Neural cell (in vitro differentiated cells): ENCODE measurements around the gene CD2AP. TPM values are rescaled to one million over a fixed set of nuclear protein-coding genes. Genes with fewer than 3 reads are reported as not detected.

Experiments used
- H2AFZ ChIP-seq: fragments of 200-600, 300-800 bp; sonication (generic), shearing (Covaris generic); 2 replicates; pipeline ENCODE4 v1.6.0; 2014; ENCODE audit warnings: low read depth, mild to moderate bottlenecking, antibody characterized with exemption, low read length, moderate library complexity
- H3F3A ChIP-seq: fragments of 200-600 bp; shearing (Covaris generic); 2 replicates; pipeline ENCODE4 v1.6.1; 2016; ENCODE audit warnings: mild to moderate bottlenecking, moderate library complexity, mixed read lengths, antibody characterized with exemption, low read length; ENCODE audit not compliant: insufficient read depth, poor library complexity, severe bottlenecking
- H3K27ac ChIP-seq: fragments of 200-600, 300-800 bp; sonication (generic), shearing (Covaris generic); 2 replicates; pipeline ENCODE4 v1.5.1; 2014; ENCODE audit warnings: mild to moderate bottlenecking, low read length, moderate library complexity
- H3K27me3 ChIP-seq: fragments of 300-800, 200-600 bp; sonication (generic), shearing (Covaris generic); 2 replicates; pipeline ENCODE4 v1.6.0; 2014; ENCODE audit warnings: mild to moderate bottlenecking, low read depth, low read length, moderate library complexity; ENCODE audit not compliant: insufficient read depth
- H3K36me3 ChIP-seq: fragments of 300-800, 200-600 bp; sonication (generic), shearing (Covaris generic); 2 replicates; pipeline ENCODE4 v1.5.1; 2014; ENCODE audit warnings: mild to moderate bottlenecking, antibody characterized with exemption, low read length, moderate library complexity; ENCODE audit not compliant: insufficient read depth
- H3K4me2 ChIP-seq: fragments of 300-800, 200-600 bp; sonication (generic), shearing (Covaris generic); 2 replicates; pipeline ENCODE4 v1.6.0; 2014; ENCODE audit warnings: mild to moderate bottlenecking, low read length
- H3K4me3 ChIP-seq: fragments of 300-800, 200-600 bp; sonication (generic), shearing (Covaris generic); 2 replicates; pipeline ENCODE4 v1.5.1; 2014; ENCODE audit warnings: mild to moderate bottlenecking, low read length, moderate library complexity
- H3K79me2 ChIP-seq: fragments of 200-600 bp; shearing (Covaris generic); replicated peaks from 2 replicates; pipeline ENCODE4 v1.6.0; 2014; ENCODE audit warnings: mild to moderate bottlenecking, low read length, moderate library complexity; ENCODE audit not compliant: insufficient read depth
- H3K9ac ChIP-seq: fragments of 300-800, 200-600 bp; sonication (generic), shearing (Covaris generic); 2 replicates; pipeline ENCODE4 v1.6.1; 2016; ENCODE audit warnings: mild to moderate bottlenecking, low read length, mixed read lengths
- H3K9me2 ChIP-seq: fragments of 200-600 bp; shearing (Covaris generic); 2 replicates; pipeline ENCODE4 v1.6.1; 2016; ENCODE audit warnings: mild to moderate bottlenecking, low read length, mixed read lengths; ENCODE audit not compliant: insufficient read depth
- H3K9me3 ChIP-seq: fragments of 200-600, 300-800 bp; sonication (generic), shearing (Covaris generic); 2 replicates; pipeline ENCODE4 v1.6.1; 2016; ENCODE audit warnings: mild to moderate bottlenecking, mixed run types, low read length, moderate library complexity, mixed read lengths
- H4K20me1 ChIP-seq: fragments of 200-600 bp; shearing (Covaris generic); 2 replicates; pipeline ENCODE4 v1.6.1; 2016; ENCODE audit warnings: mild to moderate bottlenecking, mixed run types; ENCODE audit not compliant: insufficient read depth
- CTCF ChIP-seq: fragments of 450-650 bp; IDR thresholded peaks from 2 replicates; pipeline ENCODE4 v1.5.1; 2014; ENCODE audit warnings: antibody characterized with exemption, mild to moderate bottlenecking, moderate library complexity; ENCODE audit not compliant: poor library complexity, severe bottlenecking
- EP300 ChIP-seq: fragments of 450-650 bp; conservative IDR thresholded peaks from 2 replicates; pipeline ENCODE4 v1.6.1; 2014; ENCODE audit warnings: antibody characterized with exemption, mild to moderate bottlenecking, moderate library complexity; ENCODE audit not compliant: poor library complexity, severe bottlenecking
- EZH2 ChIP-seq: fragments of 200-600, 300-800 bp; shearing (Covaris generic), sonication (generic); IDR thresholded peaks from 2 replicates; pipeline ENCODE4 v1.6.1; 2014; ENCODE audit warnings: antibody characterized with exemption, low read length, borderline replicate concordance, mild to moderate bottlenecking; ENCODE audit not compliant: insufficient read depth, poor library complexity, severe bottlenecking
- MXI1 ChIP-seq: fragments of 450-650 bp; conservative IDR thresholded peaks from 2 replicates; pipeline ENCODE4 v1.6.1; 2014; ENCODE audit warnings: antibody characterized with exemption, mild to moderate bottlenecking; ENCODE audit not compliant: poor library complexity, severe bottlenecking
- POLR2AphosphoS5 ChIP-seq: IDR thresholded peaks from 2 replicates; pipeline ENCODE4 v1.6.1; 2012
- RAD21 ChIP-seq: fragments of 450-650 bp; conservative IDR thresholded peaks from 2 replicates; pipeline ENCODE4 v1.6.1; 2014; ENCODE audit warnings: antibody characterized with exemption, mild to moderate bottlenecking, moderate library complexity
- REST ChIP-seq: IDR thresholded peaks from 2 replicates; pipeline ENCODE4 v1.6.1; 2012; ENCODE audit warnings: borderline replicate concordance
- SMC3 ChIP-seq: fragments of 450-650 bp; conservative IDR thresholded peaks from 2 replicates; pipeline ENCODE4 v1.6.1; 2014; ENCODE audit warnings: antibody characterized with exemption, mild to moderate bottlenecking, moderate library complexity; ENCODE audit not compliant: poor library complexity
- TAF1 ChIP-seq: IDR thresholded peaks from 2 replicates; pipeline ENCODE4 v1.6.1; 2012; ENCODE audit warnings: low read depth
- polyA plus RNA-seq: library from polyadenylated mRNA; depleted of rRNA; stranded (reverse); fragments of >200 nt; gene quantifications from 2 replicates; pipeline ENCODE4 v1.2.3, GENCODE V29; 2014

Gene CD2AP
- polyA plus RNA-seq, 1 donor from 2014 or later: 16.8 TPM

- no peak overlapping the region for H3K4me3 ChIP-seq
- H4K20me1 ChIP-seq: no peaks in the 10 kb centered on the region
- no peak overlapping the region for H3K4me2 ChIP-seq
- no peaks in the 10 kb centered on the region for H3K27me3 ChIP-seq
- no peaks in the 10 kb centered on the region for H3F3A ChIP-seq
- no peak overlapping the region for H3K27ac ChIP-seq
- H3K9me3 ChIP-seq: no peaks in the 10 kb centered on the region
- TF ChIP-seq REST: no peak
- no peak for TF ChIP-seq EP300
- TF ChIP-seq TAF1: no peak
- TF ChIP-seq RAD21: no peak
- TF ChIP-seq MXI1: no peak
- no peak for TF ChIP-seq POLR2AphosphoS5
- TF ChIP-seq CTCF: no peak
- TF ChIP-seq SMC3: no peak
- no peak for TF ChIP-seq EZH2
- no peaks in the 10 kb centered on the region for H3K79me2 ChIP-seq
- H3K9me2 ChIP-seq: no peaks in the 10 kb centered on the region
- H2AFZ ChIP-seq: no peak overlapping the region
- H3K36me3 ChIP-seq: no peaks in the 10 kb centered on the region
- no peak overlapping the region for H3K9ac ChIP-seq
Measured at GRCh38 chr6:47670851-47671250, 193.3 kb downstream of the CD2AP start.

GRCh38 chr6:47671777-47672176 lies 194.2 kb downstream of the CD2AP start:
- H3K27ac ChIP-seq: no peak overlapping the region
- no peaks in the 10 kb centered on the region for H3K9me3 ChIP-seq
- H3K36me3 ChIP-seq: no peaks in the 10 kb centered on the region
- TF ChIP-seq MXI1 (no peak), TAF1 (no peak), REST (no peak), POLR2AphosphoS5 (no peak), CTCF (no peak), SMC3 (no peak), RAD21 (no peak), EZH2 (no peak), EP300 (no peak)
- H3K79me2 ChIP-seq: no peaks in the 10 kb centered on the region
- no peaks in the 10 kb centered on the region for H3K9me2 ChIP-seq
- no peaks in the 10 kb centered on the region for H3F3A ChIP-seq
- H3K27me3 ChIP-seq: no peaks in the 10 kb centered on the region
- H3K9ac ChIP-seq: no peak overlapping the region
- no peak overlapping the region for H3K4me2 ChIP-seq
- no peak overlapping the region for H2AFZ ChIP-seq
- H3K4me3 ChIP-seq: no peak overlapping the region
- no peaks in the 10 kb centered on the region for H4K20me1 ChIP-seq
